Activated CD8-positive, alpha-beta memory T cell treated with anti-CD3 and anti-CD28 coated beads, Interleukin-2, amount 50 U/mL, for 24 hours (primary cell): Measurements from ENCODE around the gene ADGRA1.
"Not testable (repeated sequence)": the region's sequence is repeated elsewhere in the genome, so short reads cannot be mapped to it uniquely, and the experiment has no call there.

Source experiments
- DNase-seq: peaks from one replicate; pipeline ENCODE4 v3.0.0-alpha.2; 2020; ENCODE audit errors: extremely low read depth

ADGRA1 gene

DNA sequence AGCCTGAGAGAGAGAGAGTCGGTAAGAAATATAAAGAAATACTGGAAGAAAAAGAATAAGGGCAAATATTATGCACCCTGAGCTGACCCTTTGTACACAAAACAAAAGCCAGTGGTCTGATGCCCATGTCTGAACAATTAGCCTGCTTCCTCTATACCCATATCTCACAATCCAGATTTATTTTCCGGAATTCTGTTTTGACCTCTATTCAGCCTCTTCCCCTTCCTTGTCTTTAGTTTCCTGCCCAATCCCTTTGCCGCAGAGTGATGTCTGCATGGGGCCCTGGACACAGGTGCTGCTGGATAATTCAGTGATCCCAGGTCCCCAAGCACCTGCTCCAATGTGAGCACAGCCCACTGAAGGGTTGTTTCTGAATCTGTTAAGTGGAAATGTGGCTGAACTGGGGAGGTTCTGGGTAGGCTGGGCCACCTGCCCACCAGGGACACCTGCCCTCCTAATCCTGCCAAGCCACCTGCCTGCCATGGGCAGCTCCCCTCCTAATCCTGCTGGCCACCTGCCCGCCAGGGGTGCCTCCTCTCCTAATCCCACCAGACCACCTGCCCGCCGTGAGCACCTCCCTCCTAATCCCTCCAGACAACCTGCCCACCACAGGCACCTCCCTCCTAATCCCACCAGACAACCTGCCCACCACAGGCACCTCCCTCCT is 23.0 kb downstream of the ADGRA1 start:
- DNase-seq: no peak

GRCh38 chr10:133111640-133112039 is 23.9 kb downstream of the ADGRA1 start:
- not testable (repeated sequence) for DNase-seq

GRCh38 chr10:133113146-133113830 is 25.6 kb downstream of the ADGRA1 start:
- DNase-seq: no peak

DNA sequence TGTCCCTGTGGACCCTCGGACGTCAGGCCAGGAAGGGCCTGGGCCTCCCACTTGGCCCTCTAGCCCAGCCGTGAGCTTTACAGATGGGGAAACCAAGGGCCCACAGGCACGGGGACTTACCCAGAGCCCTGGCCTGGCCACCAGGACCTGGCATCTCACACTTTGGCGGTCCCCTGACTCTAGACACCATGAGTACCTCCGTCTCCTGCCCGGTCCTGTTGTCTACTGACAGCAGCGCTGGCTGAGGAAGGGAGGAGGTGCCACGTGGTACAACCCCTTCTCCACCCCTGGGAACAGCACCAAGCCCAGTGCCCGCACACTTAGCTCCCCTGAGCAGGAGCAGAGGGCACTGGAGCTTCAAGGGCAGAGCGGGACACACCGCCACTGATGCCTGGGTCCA is 26.1 kb downstream of the ADGRA1 start:
- DNase-seq: no peak

DNA sequence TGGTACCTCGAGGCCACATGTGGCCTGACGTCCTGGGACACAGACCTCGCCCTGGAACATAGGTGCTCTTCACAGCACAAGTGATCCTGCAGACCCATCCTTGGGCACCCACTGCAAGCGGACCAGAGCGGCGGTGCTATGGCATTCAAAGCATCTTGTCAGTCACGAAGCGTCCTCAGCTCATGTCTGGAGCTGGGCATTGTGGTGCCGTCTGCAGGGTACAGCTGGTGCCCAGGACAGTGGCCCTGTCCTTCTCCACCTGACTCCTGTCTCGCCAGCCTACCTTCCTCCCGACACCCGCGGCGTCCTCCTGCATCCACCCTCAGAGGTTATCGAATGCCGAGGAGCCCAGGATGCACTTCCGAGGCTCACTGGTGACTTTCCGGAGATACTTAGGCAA is 26.5 kb downstream of the ADGRA1 start:
- no peak for DNase-seq

- no peak for DNase-seq
These were observed 27.2 kb downstream of the ADGRA1 start for GRCh38 chr10:133114726-133115452.

DNA sequence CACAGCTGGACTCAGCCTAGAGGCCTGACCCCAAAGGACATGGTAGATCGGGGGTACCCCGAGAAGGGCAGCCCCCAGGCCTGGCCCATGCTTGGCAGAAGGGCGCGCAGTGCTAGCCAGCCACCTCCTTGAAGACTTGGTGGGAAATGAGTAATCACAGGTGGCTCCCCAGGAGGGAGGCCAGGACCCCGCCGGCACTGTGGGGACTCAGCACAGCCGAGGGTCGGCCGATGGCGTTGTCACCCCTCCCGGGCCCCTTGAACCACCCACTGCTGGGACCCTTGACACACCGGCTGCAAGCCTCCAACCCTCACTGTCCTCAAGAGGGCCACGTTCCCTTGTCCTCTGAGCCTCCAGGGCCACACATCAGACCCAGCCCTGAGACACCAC is 27.7 kb downstream of the ADGRA1 start:
- DNase-seq: no peak

- DNase-seq: no peak
These were observed 28.3 kb downstream of the ADGRA1 start for GRCh38 chr10:133115976-133116375.

DNA sequence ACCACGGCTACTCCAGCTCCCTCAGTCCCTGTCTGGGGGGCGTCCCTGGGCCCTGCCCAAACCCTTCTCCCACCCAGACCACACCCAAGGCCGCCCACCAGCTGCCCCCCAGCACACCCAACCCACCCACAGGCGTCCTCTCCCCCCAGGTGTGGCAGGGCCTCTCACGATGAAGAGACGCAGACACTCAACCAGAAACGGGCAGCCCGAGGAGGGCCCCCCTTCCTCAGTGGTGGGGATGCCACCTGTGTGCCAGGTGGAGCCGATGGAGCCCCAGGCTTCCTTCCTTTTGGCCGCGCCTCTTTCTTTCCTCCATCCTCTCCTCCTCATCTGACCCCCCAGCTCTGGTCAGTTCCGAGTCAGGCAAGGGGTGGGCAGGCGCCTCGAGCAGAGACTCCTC is 28.7 kb downstream of the ADGRA1 start:
- DNase-seq: no peak

- DNase-seq: no peak
These were observed 29.4 kb downstream of the ADGRA1 start for GRCh38 chr10:133117036-133117687.

DNA sequence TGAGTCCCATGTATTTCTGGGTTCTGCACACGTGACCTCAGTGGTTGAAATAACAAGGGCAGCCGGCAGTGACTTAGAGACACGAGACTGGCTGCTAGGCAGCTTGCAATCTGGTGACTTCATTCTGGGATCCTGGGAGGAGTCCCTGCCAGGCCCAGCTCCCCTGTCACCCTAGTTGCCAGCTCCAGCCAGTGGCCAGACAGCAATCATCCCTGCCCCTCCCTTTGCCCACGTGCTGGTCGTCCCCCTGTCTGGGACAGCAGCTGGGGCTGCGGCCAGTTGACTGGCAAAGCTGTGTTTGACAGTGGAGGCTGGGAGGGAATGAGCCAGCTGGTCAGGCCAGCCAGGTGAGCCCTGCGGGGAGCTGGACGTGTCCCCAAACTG is 30.0 kb downstream of the ADGRA1 start:
- DNase-seq: no peak

- DNase-seq: no peak
These were observed 33.8 kb downstream of the ADGRA1 start for GRCh38 chr10:133121479-133121878.

GRCh38 chr10:133122171-133122935 is 34.6 kb downstream of the ADGRA1 start:
- DNase-seq: no peak

GRCh38 chr10:133123050-133123745 is 35.5 kb downstream of the ADGRA1 start:
- no peak for DNase-seq

GRCh38 chr10:133123746-133124356 is 36.1 kb downstream of the ADGRA1 start:
- DNase-seq: no peak

- no peak for DNase-seq
These were observed 36.9 kb downstream of the ADGRA1 start for GRCh38 chr10:133124357-133125211.

DNA sequence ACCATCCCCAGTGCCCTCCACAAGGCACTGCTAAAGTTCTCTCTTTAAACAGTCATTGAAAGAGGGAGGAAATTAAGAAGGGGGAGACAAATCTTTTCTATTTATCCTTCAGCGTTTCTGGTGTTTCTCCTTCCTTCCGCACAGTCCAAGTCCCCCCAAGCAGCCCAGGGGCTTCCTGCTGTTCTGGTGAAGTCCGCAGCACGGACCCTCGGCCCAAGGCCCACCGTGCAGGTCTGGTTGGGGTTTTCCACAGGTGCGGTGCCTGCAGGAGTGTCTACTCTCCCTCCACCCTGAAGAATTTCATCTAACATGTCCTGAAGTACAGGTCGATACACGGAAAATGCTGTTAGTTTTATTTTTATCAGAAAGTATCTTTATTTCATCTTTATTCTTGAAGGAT is 38.2 kb downstream of the ADGRA1 start:
- no peak for DNase-seq

DNA sequence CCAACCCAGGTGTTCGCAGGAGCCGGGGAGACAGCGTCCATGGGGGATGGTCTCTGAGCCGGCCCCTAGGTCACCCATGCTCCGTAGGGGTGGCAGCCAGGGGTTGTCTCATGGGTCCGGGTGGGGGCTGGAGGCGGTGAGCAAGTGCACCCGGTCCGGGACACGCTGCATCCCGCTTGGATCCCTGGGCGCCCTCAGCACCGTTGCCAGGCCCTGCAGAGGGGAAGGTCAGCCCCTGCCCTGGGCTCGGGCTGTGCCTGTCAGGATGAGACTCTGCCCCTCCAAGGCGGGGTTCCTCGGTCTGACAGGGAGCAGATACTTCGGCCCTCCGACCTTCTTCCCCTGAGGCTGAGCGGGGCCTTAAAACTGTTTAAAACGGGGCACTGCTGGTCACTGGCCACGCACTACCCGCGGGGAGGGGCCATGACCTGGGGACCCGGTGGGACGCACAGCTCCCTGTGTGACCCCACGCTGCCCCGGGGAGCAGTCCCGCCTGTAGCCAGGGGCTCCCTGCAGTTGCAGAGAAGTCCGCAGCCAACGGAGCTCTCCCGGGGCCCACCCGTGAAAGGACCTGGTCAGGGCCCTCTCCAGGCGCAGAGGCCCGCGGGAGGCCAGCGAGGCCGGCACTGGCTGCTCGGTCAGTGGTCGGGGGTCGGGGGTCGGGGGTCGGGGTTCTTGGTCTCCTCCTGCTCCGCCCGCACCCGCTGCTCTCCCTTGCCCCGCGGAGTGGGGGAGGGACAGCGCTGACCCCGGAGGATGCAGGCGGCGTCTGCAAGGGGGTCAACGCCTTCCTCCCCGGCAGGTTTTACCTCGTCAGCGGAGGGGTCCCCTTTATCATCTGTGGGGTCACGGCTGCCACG is 38.9 kb downstream of the ADGRA1 start:
- DNase-seq: no peak
